HepG2 (cell line): ENCODE measurements around the gene TMEM223. TPM values are rescaled to one million over a fixed set of nuclear protein-coding genes. Genes with fewer than 3 reads are reported as not detected.

Experiments used
- BRCA1 ChIP-seq: sonication (generic); formaldehyde crosslinking; IDR thresholded peaks from 2 replicates; pipeline ENCODE4 v1.4.0; 2020; ENCODE audit warnings: missing genetic modification reagents
- CREB1 ChIP-seq, 2 experiments: fragments of 450-650 bp in 1 of 2; IDR thresholded peaks; 2 replicates each; pipeline ENCODE4 v1.6.1; 2016 to 2017; ENCODE audit warnings: control low read depth in 1 of 2, mild to moderate bottlenecking in 1 of 2, missing compliant biosample characterization in 1 of 2, missing genetic modification characterization in 1 of 2
- HDAC2 ChIP-seq: sonication (generic); formaldehyde crosslinking; IDR thresholded peaks from 2 replicates; pipeline ENCODE4 v1.4.0; 2020; ENCODE audit warnings: missing genetic modification reagents
- KLF6 ChIP-seq: IDR thresholded peaks from 2 replicates; pipeline ENCODE4 v1.8.0; 2016; ENCODE audit warnings: missing biosample characterization, missing genetic modification reagents
- NR2C2 ChIP-seq: sonication (generic); formaldehyde crosslinking; IDR thresholded peaks from 2 replicates; pipeline ENCODE4 v1.4.0; 2020; ENCODE audit warnings: missing genetic modification reagents, mild to moderate bottlenecking, moderate library complexity, borderline replicate concordance
- PCBP1 ChIP-seq: fragments of 200-400 bp; formaldehyde crosslinking; IDR thresholded peaks from 2 replicates; pipeline ENCODE4 v1.6.1; 2017; ENCODE audit warnings: mild to moderate bottlenecking, low read depth, low read length, borderline replicate concordance
- PHF20 ChIP-seq: sonication (generic); formaldehyde crosslinking; IDR thresholded peaks from 2 replicates; pipeline ENCODE4 v1.5.0; 2020; ENCODE audit warnings: mild to moderate bottlenecking, missing genetic modification reagents
- PHF21A ChIP-seq: sonication (generic); formaldehyde crosslinking; IDR thresholded peaks from 2 replicates; pipeline ENCODE4 v1.5.0; 2020; ENCODE audit warnings: mild to moderate bottlenecking, missing genetic modification reagents
- RAD51 ChIP-seq: fragments of 450-650 bp; IDR thresholded peaks from 2 replicates; pipeline ENCODE4 v1.6.1; 2016; ENCODE audit warnings: borderline replicate concordance
- RNF2 ChIP-seq: fragments of 450-650 bp; conservative IDR thresholded peaks from 2 replicates; pipeline ENCODE4 v1.6.1; 2016; ENCODE audit warnings: low read depth
- RXRA ChIP-seq: sonication (generic); formaldehyde crosslinking; IDR thresholded peaks from 2 replicates; pipeline ENCODE4 v1.5.1; 2020; ENCODE audit warnings: missing genetic modification reagents
- THAP11 ChIP-seq: IDR thresholded peaks from 2 replicates; pipeline ENCODE4 v1.6.1; 2016; ENCODE audit warnings: missing biosample characterization, missing genetic modification reagents
- ZNF224 ChIP-seq: sonication (generic); formaldehyde crosslinking; IDR thresholded peaks from 2 replicates; pipeline ENCODE4 v1.5.0; 2020; ENCODE audit warnings: mild to moderate bottlenecking, missing genetic modification reagents
- ZNF296 ChIP-seq: sonication (generic); formaldehyde crosslinking; conservative IDR thresholded peaks from 2 replicates; pipeline ENCODE4 v1.5.0; 2020; ENCODE audit warnings: mild to moderate bottlenecking, missing genetic modification reagents
- ZNF350 ChIP-seq: sonication (generic); formaldehyde crosslinking; IDR thresholded peaks from 2 replicates; pipeline ENCODE4 v1.4.0; 2020; ENCODE audit warnings: mild to moderate bottlenecking, low read depth, missing genetic modification reagents, borderline replicate concordance
- ZNF547 ChIP-seq: sonication (generic); formaldehyde crosslinking; IDR thresholded peaks from 2 replicates; pipeline ENCODE4 v1.5.1; 2020; ENCODE audit warnings: mild to moderate bottlenecking, missing genetic modification reagents
- ZNF556 ChIP-seq: sonication (generic); formaldehyde crosslinking; IDR thresholded peaks from 2 replicates; pipeline ENCODE4 v1.4.0; 2020; ENCODE audit warnings: mild to moderate bottlenecking, missing genetic modification reagents, borderline replicate concordance
- ZNF780A ChIP-seq: sonication (generic); formaldehyde crosslinking; IDR thresholded peaks from 2 replicates; pipeline ENCODE4 v1.8.0; 2022; ENCODE audit warnings: mild to moderate bottlenecking, missing genetic modification reagents, moderate library complexity
- polyA plus RNA-seq, 8 experiments: library from polyadenylated mRNA; depleted of rRNA in 3 of 8; stranded (reverse) in 7 of 8; unstranded in 1 of 8; fragments of >200 nt; fragmentation: Illumina TruSeq in 4 of 8; extraction: Trizol in 4 of 8; gene quantifications; 2 replicates each; pipeline versions ENCODE4 v1.2.1 to v1.2.3, GENCODE V29; 2011 to 2016; ENCODE audit warnings: low read depth in 4 of 8, missing spikeins in 1 of 8, mixed read lengths in 1 of 8; ENCODE audit not compliant: insufficient read depth in 1 of 8
- total RNA-seq, 5 experiments: library from RNA; depleted of rRNA; stranded (reverse); fragments of >200 nt; fragmentation: Illumina TruSeq; extraction: Trizol; gene quantifications; 2 replicates each; pipeline ENCODE4 v1.2.3, GENCODE V29; 2016; ENCODE audit warnings: low read depth in 1 of 5
- TF ChIP-seq, protein P1 (sequence below): IDR thresholded peaks from 2 replicates; pipeline ENCODE4 v1.6.1; 2016
- TF ChIP-seq, protein P2 (sequence below): sonication (generic); formaldehyde crosslinking; IDR thresholded peaks from 2 replicates; pipeline ENCODE4 v1.4.0; 2020; ENCODE audit warnings: missing genetic modification reagents
- TF ChIP-seq, protein P3 (sequence below): IDR thresholded peaks from 2 replicates; pipeline ENCODE4 v1.6.1; 2016; ENCODE audit warnings: low read depth, control low read depth
- TF ChIP-seq, protein P4 (sequence below): sonication (generic); formaldehyde crosslinking; IDR thresholded peaks from 2 replicates; pipeline ENCODE4 v1.5.0; 2020; ENCODE audit warnings: missing genetic modification reagents
- TF ChIP-seq, protein P5 (sequence below): sonication (generic); formaldehyde crosslinking; IDR thresholded peaks from 2 replicates; pipeline ENCODE4 v1.5.0; 2020; ENCODE audit warnings: mild to moderate bottlenecking, missing genetic modification reagents

The TMEM223 gene
- total and polyA plus RNA-seq, 2 of the 13 experiments (the other 11 are each of a cell fraction or from before 2014, with no cell fraction given): 19.5 to 24.9 TPM

DNA sequence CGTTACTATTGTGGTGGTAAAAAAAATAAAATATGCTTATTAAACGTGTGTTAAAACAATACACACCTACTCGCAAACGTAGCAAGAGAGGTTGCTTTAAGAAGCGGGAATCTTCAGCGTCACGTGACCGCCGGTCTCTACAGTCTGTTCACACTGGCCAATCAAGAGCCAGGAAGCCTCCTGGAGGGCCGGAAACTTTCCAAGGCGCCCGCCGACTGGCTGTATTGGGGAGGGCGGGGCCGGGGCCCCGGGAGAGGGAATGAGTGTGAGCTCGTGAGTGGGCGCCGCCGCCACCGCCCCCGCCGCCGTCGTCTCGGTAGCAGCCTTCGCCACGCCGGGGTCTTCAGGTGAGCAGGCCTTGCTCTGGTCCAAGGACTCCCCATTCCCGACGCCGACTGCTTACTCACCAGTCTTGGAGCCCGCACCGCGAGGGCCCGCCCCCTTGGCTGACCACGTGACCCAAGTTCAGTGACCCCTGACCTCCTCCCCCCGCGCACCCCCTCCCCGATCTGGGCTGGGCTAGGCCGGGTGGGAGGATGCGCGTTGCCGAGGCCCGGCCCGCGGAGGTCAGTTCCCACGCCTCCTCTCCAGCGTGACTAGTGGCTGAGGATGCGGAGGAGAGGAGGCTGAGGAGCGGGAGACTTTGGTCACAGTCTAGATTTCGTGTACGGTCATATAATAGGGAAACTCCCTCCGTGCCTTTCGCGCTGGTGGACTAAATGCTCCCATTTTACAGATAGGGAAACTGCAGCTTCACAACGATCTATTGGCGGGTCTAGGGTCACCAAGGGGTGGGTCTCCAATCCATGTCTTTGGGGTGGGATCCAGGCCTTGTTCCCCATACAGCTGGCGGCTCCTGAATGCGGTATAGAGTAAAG is 20.4 kb downstream of the TMEM223 start, which contains the start of gene TAF6L (continued):
- TF ChIP-seq ZNF296 (CRISPR knock-in tag) (no peak), ZNF224 (CRISPR knock-in tag) (no peak), ZNF350 (CRISPR knock-in tag) (peak; percentile 68; the same call in 1 of the 2 replicates), ZNF780A (0 out of 2 replicates have a peak, but pooled peaks have one; percentile 25), RAD51 (peak; percentile 96), PCBP1 (0 out of 2 replicates have a peak, but pooled peaks have one; percentile 74), RXRA (CRISPR knock-in tag) (peak; percentile 92), PHF21A (CRISPR knock-in tag) (no peak), KLF6 (CRISPR knock-in tag) (no peak), PHF20 (peak; percentile 43; the same call in 1 of the 2 replicates), BRCA1 (CRISPR knock-in tag) (no peak), ZNF556 (CRISPR knock-in tag) (peak; percentile 51; the same call in 1 of the 2 replicates), RNF2 (peak; percentile 24; the same call in 1 of the 2 replicates), THAP11 (CRISPR knock-in tag) (peak; percentile 67), HDAC2 (peak; percentile 58), NR2C2 (peak; percentile 98), CREB1 (IDR thresholded peaks at IDR 0.05) (peak; percentile 37), CREB1 (CRISPR knock-in tag; IDR thresholded peaks at IDR 0.05) (0 out of 2 replicates have a peak, but pooled peaks have one; percentile 24), ZNF547 (peak; percentile 47; the same call in 1 of the 2 replicates)
- TF ChIP-seq, protein P1, sequence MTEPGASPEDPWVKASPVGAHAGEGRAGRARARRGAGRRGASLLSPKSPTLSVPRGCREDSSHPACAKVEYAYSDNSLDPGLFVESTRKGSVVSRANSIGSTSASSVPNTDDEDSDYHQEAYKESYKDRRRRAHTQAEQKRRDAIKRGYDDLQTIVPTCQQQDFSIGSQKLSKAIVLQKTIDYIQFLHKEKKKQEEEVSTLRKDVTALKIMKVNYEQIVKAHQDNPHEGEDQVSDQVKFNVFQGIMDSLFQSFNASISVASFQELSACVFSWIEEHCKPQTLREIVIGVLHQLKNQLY (CRISPR knock-in tag): peak; percentile 69; the same call in 1 of the 2 replicates
- TF ChIP-seq, protein P2, sequence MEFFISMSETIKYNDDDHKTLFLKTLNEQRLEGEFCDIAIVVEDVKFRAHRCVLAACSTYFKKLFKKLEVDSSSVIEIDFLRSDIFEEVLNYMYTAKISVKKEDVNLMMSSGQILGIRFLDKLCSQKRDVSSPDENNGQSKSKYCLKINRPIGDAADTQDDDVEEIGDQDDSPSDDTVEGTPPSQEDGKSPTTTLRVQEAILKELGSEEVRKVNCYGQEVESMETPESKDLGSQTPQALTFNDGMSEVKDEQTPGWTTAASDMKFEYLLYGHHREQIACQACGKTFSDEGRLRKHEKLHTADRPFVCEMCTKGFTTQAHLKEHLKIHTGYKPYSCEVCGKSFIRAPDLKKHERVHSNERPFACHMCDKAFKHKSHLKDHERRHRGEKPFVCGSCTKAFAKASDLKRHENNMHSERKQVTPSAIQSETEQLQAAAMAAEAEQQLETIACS (CRISPR knock-in tag): no peak
- TF ChIP-seq, protein P3, sequence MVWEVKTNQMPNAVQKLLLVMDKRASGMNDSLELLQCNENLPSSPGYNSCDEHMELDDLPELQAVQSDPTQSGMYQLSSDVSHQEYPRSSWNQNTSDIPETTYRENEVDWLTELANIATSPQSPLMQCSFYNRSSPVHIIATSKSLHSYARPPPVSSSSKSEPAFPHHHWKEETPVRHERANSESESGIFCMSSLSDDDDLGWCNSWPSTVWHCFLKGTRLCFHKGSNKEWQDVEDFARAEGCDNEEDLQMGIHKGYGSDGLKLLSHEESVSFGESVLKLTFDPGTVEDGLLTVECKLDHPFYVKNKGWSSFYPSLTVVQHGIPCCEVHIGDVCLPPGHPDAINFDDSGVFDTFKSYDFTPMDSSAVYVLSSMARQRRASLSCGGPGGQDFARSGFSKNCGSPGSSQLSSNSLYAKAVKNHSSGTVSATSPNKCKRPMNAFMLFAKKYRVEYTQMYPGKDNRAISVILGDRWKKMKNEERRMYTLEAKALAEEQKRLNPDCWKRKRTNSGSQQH: no peak
- TF ChIP-seq, protein P4, sequence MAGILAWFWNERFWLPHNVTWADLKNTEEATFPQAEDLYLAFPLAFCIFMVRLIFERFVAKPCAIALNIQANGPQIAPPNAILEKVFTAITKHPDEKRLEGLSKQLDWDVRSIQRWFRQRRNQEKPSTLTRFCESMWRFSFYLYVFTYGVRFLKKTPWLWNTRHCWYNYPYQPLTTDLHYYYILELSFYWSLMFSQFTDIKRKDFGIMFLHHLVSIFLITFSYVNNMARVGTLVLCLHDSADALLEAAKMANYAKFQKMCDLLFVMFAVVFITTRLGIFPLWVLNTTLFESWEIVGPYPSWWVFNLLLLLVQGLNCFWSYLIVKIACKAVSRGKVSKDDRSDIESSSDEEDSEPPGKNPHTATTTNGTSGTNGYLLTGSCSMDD: no peak
- TF ChIP-seq, protein P5, sequence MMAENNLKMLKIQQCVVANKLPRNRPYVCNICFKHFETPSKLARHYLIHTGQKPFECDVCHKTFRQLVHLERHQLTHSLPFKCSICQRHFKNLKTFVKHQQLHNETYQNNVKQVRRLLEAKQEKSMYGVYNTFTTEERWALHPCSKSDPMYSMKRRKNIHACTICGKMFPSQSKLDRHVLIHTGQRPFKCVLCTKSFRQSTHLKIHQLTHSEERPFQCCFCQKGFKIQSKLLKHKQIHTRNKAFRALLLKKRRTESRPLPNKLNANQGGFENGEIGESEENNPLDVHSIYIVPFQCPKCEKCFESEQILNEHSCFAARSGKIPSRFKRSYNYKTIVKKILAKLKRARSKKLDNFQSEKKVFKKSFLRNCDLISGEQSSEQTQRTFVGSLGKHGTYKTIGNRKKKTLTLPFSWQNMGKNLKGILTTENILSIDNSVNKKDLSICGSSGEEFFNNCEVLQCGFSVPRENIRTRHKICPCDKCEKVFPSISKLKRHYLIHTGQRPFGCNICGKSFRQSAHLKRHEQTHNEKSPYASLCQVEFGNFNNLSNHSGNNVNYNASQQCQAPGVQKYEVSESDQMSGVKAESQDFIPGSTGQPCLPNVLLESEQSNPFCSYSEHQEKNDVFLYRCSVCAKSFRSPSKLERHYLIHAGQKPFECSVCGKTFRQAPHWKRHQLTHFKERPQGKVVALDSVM (CRISPR knock-in tag): peak; percentile 87
